Lower lobe of right lung (tissue), 2 donors: ENCODE data around the gene PRELID1. TPM values are rescaled to one million over a fixed set of nuclear protein-coding genes. Genes with fewer than 3 reads are reported as not detected.

Source experiments
- ATAC-seq, 2 donors: fragments of 200-7000 bp; cut with Tn5 transposase; one replicate each; pipeline ENCODE4 v1.9.1; 2020 to 2022; ENCODE audit warnings: mild to moderate bottlenecking in 2 of 2, moderate library complexity in 2 of 2
- DNase-seq: peaks from one replicate; pipeline ENCODE4 v3.0.0-alpha.2; 2020
- H3K27ac ChIP-seq: fragments of 200-600 bp; one replicate; pipeline ENCODE4 v1.8.0; 2022
- H3K27me3 ChIP-seq: fragments of 200-600 bp; one replicate; pipeline ENCODE4 v1.8.0; 2022; ENCODE audit warnings: low read depth
- H3K36me3 ChIP-seq: fragments of 200-600 bp; one replicate; pipeline ENCODE4 v1.8.0; 2022; ENCODE audit warnings: mild to moderate bottlenecking
- H3K4me1 ChIP-seq: fragments of 200-600 bp; one replicate; pipeline ENCODE4 v1.8.0; 2022
- H3K4me3 ChIP-seq: fragments of 200-600 bp; one replicate; pipeline ENCODE4 v1.8.0; 2022; ENCODE audit warnings: mild to moderate bottlenecking
- H3K9me3 ChIP-seq: fragments of 200-600 bp; one replicate; pipeline ENCODE4 v1.8.0; 2022
- CTCF ChIP-seq: fragments of 200-600 bp; IDR thresholded peaks from one replicate; pipeline ENCODE4 v1.8.0; 2022; ENCODE audit warnings: antibody characterized with exemption, mild to moderate bottlenecking
- intact Hi-C: fragments of 100-400 bp; cut with DNase I; formaldehyde crosslinking; loops from one replicate; pipeline ENCODE4 v1.11.0; 2022
- total RNA-seq: library from RNA; stranded (reverse); fragmentation: NEBNext Ultra II Directional; extraction: Animal tissue kit (Norgen Biotek cat#: 25700); gene quantifications from one replicate; pipeline ENCODE4 v1.2.1, GENCODE V29; 2021
- donor health status: DM: no; HTN: yes; CAD: no; lungs with severe emphysema.

PRELID1 gene
- total RNA-seq, 1 donor from 2014 or later = 101 TPM

- no peaks in the 10 kb centered on the region for H3K27me3 ChIP-seq
- H3K36me3 ChIP-seq = peaks cover 97% of the 10 kb centered on the region
- no peak for TF ChIP-seq CTCF
- no peaks in the 10 kb centered on the region for H3K9me3 ChIP-seq
- intact Hi-C loops = no loop called here
- H3K4me1 ChIP-seq = no peaks in the 10 kb centered on the region
- no peak for DNase-seq
- no peak overlapping the region for H3K4me3 ChIP-seq
- peak; percentile 30 to 37 for ATAC-seq
- H3K27ac ChIP-seq = no peak overlapping the region
Measured at GRCh38 chr5:177265395-177265794, 38.2 kb upstream of the PRELID1 start.

GRCh38 chr5:177269232-177269895, 34.2 kb upstream of the PRELID1 start:
- Histone ChIP-seq H3K36me3 (peaks cover 98% of the 10 kb centered on the region), H3K27ac (no peak overlapping the region), H3K4me1 (no peaks in the 10 kb centered on the region), H3K9me3 (no peaks in the 10 kb centered on the region), H3K4me3 (no peak overlapping the region), H3K27me3 (no peaks in the 10 kb centered on the region)
- intact Hi-C loops = no loop called here
- TF ChIP-seq CTCF = no peak
- ATAC-seq = no peak
- DNase-seq = no peak

- no peaks in the 10 kb centered on the region for H3K9me3 ChIP-seq
- H3K4me3 ChIP-seq = no peak overlapping the region
- intact Hi-C loops = no loop called here
- TF ChIP-seq CTCF = no peak
- H3K27me3 ChIP-seq = no peaks in the 10 kb centered on the region
- no peaks in the 10 kb centered on the region for H3K4me1 ChIP-seq
- ATAC-seq (no peak), DNase-seq (no peak)
- H3K27ac ChIP-seq = no peak overlapping the region
- peaks cover 98% of the 10 kb centered on the region for H3K36me3 ChIP-seq
Measured at GRCh38 chr5:177269976-177270375, 33.6 kb upstream of the PRELID1 start.

- Histone ChIP-seq H3K9me3 (no peaks in the 10 kb centered on the region), H3K27me3 (no peaks in the 10 kb centered on the region), H3K4me3 (no peak overlapping the region), H3K4me1 (no peaks in the 10 kb centered on the region), H3K36me3 (peaks cover 96% of the 10 kb centered on the region), H3K27ac (no peak overlapping the region)
- no peak for TF ChIP-seq CTCF
- intact Hi-C loops = no loop called here
- DNase-seq (no peak), ATAC-seq (no peak)
Measured at GRCh38 chr5:177270653-177271052, 32.9 kb upstream of the PRELID1 start.

- Histone ChIP-seq H3K36me3 (peaks cover 96% of the 10 kb centered on the region), H3K4me1 (no peaks in the 10 kb centered on the region), H3K9me3 (no peaks in the 10 kb centered on the region), H3K4me3 (no peak overlapping the region), H3K27ac (no peak overlapping the region), H3K27me3 (no peaks in the 10 kb centered on the region)
- intact Hi-C loops = no loop called here
- no peak for TF ChIP-seq CTCF
- DNase-seq (no peak), ATAC-seq (no peak)
Measured at GRCh38 chr5:177271113-177271512, 32.5 kb upstream of the PRELID1 start.
